IMR-90 (cell line): ENCODE results near the gene NOP9. TPM values are rescaled to one million over a fixed set of nuclear protein-coding genes. Genes with fewer than 3 reads are reported as not detected.

ENCODE experiments used
- ATAC-seq: fragments of 200-7000 bp; cut with Tn5 transposase; 2 replicates; pipeline ENCODE4 v1.9.1; 2020; ENCODE audit warnings: low read depth, mild to moderate bottlenecking, moderate library complexity
- BruUV-seq: library from RNA; stranded (reverse); fragments of 400-500 nt; replicated peaks from 2 replicates; lab custom pipeline; 2021; lab: Mats Ljungman, UMichigan
- CTCF ChIA-PET: fragments of 300-600 bp; formaldehyde crosslinking; extraction: SDS; loops from one replicate; lab custom pipeline; 2021; ENCODE audit warnings: antibody characterized with exemption; lab: Yijun Ruan, JAX
- POLR2A ChIA-PET: fragments of 300-600 bp; sonication (Branson Sonifier 250); formaldehyde crosslinking; loops from one replicate; lab custom pipeline; 2022; ENCODE audit warnings: antibody characterized with exemption; ENCODE audit not compliant: unreplicated experiment; lab: Charles Lee
- DNase-seq: peaks from one replicate; pipeline ENCODE4 v3.0.0; 2013
- H2AFZ ChIP-seq: replicated peaks from 2 replicates; pipeline ENCODE3; 2013; ENCODE audit warnings: low read length, mild to moderate bottlenecking; ENCODE audit not compliant: poor library complexity
- H2AK5ac ChIP-seq: 2 replicates; pipeline ENCODE4 v1.6.1; 2013; ENCODE audit warnings: low read depth, low read length, inconsistent platforms
- H2AK9ac ChIP-seq: replicated peaks from 2 replicates; pipeline ENCODE3; 2013; ENCODE audit warnings: mild to moderate bottlenecking, low read depth, low read length, moderate library complexity; ENCODE audit not compliant: poor library complexity
- H2BK120ac ChIP-seq: 2 replicates; pipeline ENCODE4 v1.6.1; 2013; ENCODE audit warnings: low read depth, low read length, inconsistent platforms
- H2BK15ac ChIP-seq: 3 replicates; pipeline ENCODE4 v1.6.1; 2013; ENCODE audit warnings: low read depth, low read length, inconsistent platforms
- H2BK20ac ChIP-seq: 2 replicates; pipeline ENCODE4 v1.6.1; 2013; ENCODE audit warnings: low read depth, mild to moderate bottlenecking, inconsistent platforms, low read length, moderate library complexity
- H2BK5ac ChIP-seq: 2 replicates; pipeline ENCODE4 v1.6.1; 2013; ENCODE audit warnings: mild to moderate bottlenecking, low read depth, low read length, inconsistent platforms; ENCODE audit not compliant: poor library complexity, severe bottlenecking
- H3K14ac ChIP-seq: replicated peaks from 2 replicates; pipeline ENCODE4 v1.6.1; 2013; ENCODE audit warnings: low read depth, low read length, inconsistent platforms
- H3K18ac ChIP-seq: 2 replicates; pipeline ENCODE4 v1.6.1; 2013; ENCODE audit warnings: low read depth, low read length, control low read depth
- H3K23ac ChIP-seq: 2 replicates; pipeline ENCODE4 v1.6.1; 2013; ENCODE audit warnings: low read depth, low read length, inconsistent platforms
- H3K27ac ChIP-seq: 2 replicates; pipeline ENCODE4 v1.5.1; 2013; ENCODE audit warnings: mild to moderate bottlenecking, control low read depth, low read length; ENCODE audit not compliant: insufficient read depth
- H3K27me3 ChIP-seq: 2 replicates; pipeline ENCODE4 v1.6.1; 2013; ENCODE audit warnings: low read length; ENCODE audit not compliant: control insufficient read depth, insufficient read depth
- H3K36me3 ChIP-seq: 2 replicates; pipeline ENCODE4 v1.6.1; 2013; ENCODE audit warnings: low read length, mixed read lengths; ENCODE audit not compliant: control insufficient read depth, insufficient read depth
- H3K4ac ChIP-seq: 2 replicates; pipeline ENCODE4 v1.6.1; 2013; ENCODE audit warnings: low read depth, low read length, inconsistent platforms
- H3K4me1 ChIP-seq: 2 replicates; pipeline ENCODE4 v1.6.1; 2013; ENCODE audit warnings: low read length, mixed read lengths; ENCODE audit not compliant: control insufficient read depth, insufficient read depth
- H3K4me2 ChIP-seq: 2 replicates; pipeline ENCODE4 v1.6.1; 2013; ENCODE audit warnings: low read depth, mild to moderate bottlenecking, control low read depth, low read length, moderate library complexity
- H3K4me3 ChIP-seq: 2 replicates; pipeline ENCODE4 v1.5.1; 2013; ENCODE audit warnings: low read depth, mild to moderate bottlenecking, control low read depth, low read length, moderate library complexity; ENCODE audit not compliant: insufficient read depth
- H3K56ac ChIP-seq: 2 replicates; pipeline ENCODE4 v1.6.1; 2013; ENCODE audit warnings: low read length, inconsistent platforms; ENCODE audit not compliant: insufficient read depth; ENCODE audit errors: extremely low read depth
- H3K79me1 ChIP-seq, 2 experiments: 2 replicates each; pipeline ENCODE4 v1.6.1; 2013; ENCODE audit warnings: low read length in 2 of 2, inconsistent platforms in 1 of 2, low read depth in 1 of 2
- H3K9ac ChIP-seq: 2 replicates; pipeline ENCODE4 v1.6.1; 2013; ENCODE audit warnings: low read depth, low read length, control low read depth
- H3K9me1 ChIP-seq: 2 replicates; pipeline ENCODE4 v1.6.1; 2013; ENCODE audit warnings: low read length, inconsistent platforms; ENCODE audit not compliant: insufficient read depth
- H3K9me3 ChIP-seq: 2 replicates; pipeline ENCODE4 v1.6.1; 2013; ENCODE audit warnings: low read length; ENCODE audit not compliant: control insufficient read depth, insufficient read depth
- H4K20me1 ChIP-seq: 2 replicates; pipeline ENCODE4 v1.6.1; 2013; ENCODE audit warnings: low read length, inconsistent platforms; ENCODE audit not compliant: insufficient read depth
- H4K5ac ChIP-seq: 2 replicates; pipeline ENCODE4 v1.6.1; 2013; ENCODE audit warnings: mild to moderate bottlenecking, low read depth, low read length, control low read depth
- H4K8ac ChIP-seq, 2 experiments: 2 replicates each; pipeline ENCODE4 v1.6.1; 2013; ENCODE audit warnings: low read depth in 2 of 2, low read length in 2 of 2, control low read depth in 1 of 2, inconsistent platforms in 1 of 2
- H4K91ac ChIP-seq: 2 replicates; pipeline ENCODE4 v1.6.1; 2013; ENCODE audit warnings: low read depth, low read length, inconsistent platforms; ENCODE audit not compliant: insufficient read depth
- FOS ChIP-seq: fragments of 150-350 bp; IDR thresholded peaks from 2 replicates; pipeline ENCODE4 v1.6.1; 2016; ENCODE audit warnings: low read depth, low read length
- MAZ ChIP-seq: IDR thresholded peaks from 2 replicates; pipeline ENCODE4 v1.6.1; 2012; ENCODE audit warnings: low read depth, mild to moderate bottlenecking, low read length, improper control_type of control experiment, moderate library complexity, borderline replicate concordance
- MXI1 ChIP-seq: IDR thresholded peaks from 2 replicates; pipeline ENCODE4 v1.6.1; 2012; ENCODE audit warnings: low read depth, mild to moderate bottlenecking, low read length, moderate library complexity, borderline replicate concordance
- POLR2A ChIP-seq: IDR thresholded peaks from 2 replicates; pipeline ENCODE4 v1.6.1; 2012; ENCODE audit warnings: mild to moderate bottlenecking, low read depth, low read length
- RAD21 ChIP-seq: IDR thresholded peaks from 2 replicates; pipeline ENCODE4 v1.6.1; 2012; ENCODE audit warnings: low read length, improper control_type of control experiment
- WGBS, 2 experiments: methylation state at CpG; one replicate each; pipeline versions ENCODE4 v1.1.5 to v1.1.7; 2013; ENCODE audit warnings: missing lambda C conversion rate in 2 of 2; ENCODE audit not compliant: insufficient read length in 1 of 2; ENCODE audit errors: extremely low coverage in 2 of 2; 5-methylcytosine and 5-hydroxymethylcytosine counted together
- dilution Hi-C: fragments of 300-500 bp; cut with HindIII; formaldehyde crosslinking; loops from one replicate; pipeline ENCODE4 v1.14.3; 2018; ENCODE audit warnings: low sequenced_read_pairs; ENCODE audit not compliant: unreplicated experiment
- in situ Hi-C: fragments of 300-500 bp; cut with MboI; formaldehyde crosslinking; loops from 3 replicates; pipeline ENCODE4 v1.14.3; 2019; ENCODE audit warnings: low sequenced_read_pairs, inconsistent platforms, mixed read lengths
- intact Hi-C: fragments of 100-400 bp; cut with micrococcal nuclease; formaldehyde crosslinking; loops from 2 replicates; pipeline ENCODE4 v1.10.0; 2022
- polyA plus RNA-seq, 3 experiments: library from polyadenylated mRNA; depleted of rRNA; stranded (reverse); fragments of >200 nt; gene quantifications; 2 replicates each; pipeline ENCODE4 v1.2.3, GENCODE V29; 2012; ENCODE audit warnings: low replicate concordance in 1 of 3
- total RNA-seq: library from RNA; depleted of rRNA; stranded (reverse); fragments of >200 nt; gene quantifications from 2 replicates; pipeline ENCODE4 v1.2.3, GENCODE V29; 2012
- TF ChIP-seq, protein P1 (sequence below): conservative IDR thresholded peaks from 2 replicates; pipeline ENCODE4 v1.5.1; 2012; ENCODE audit warnings: mild to moderate bottlenecking, low read depth, low read length, improper control_type of control experiment

NOP9 gene
- total and polyA plus RNA-seq, 2 of the 4 experiments (the other 2 are of a cell fraction): 11.8 to 25.8 TPM

- peaks cover 21% of the 10 kb centered on the region; the same call in 1 of the 2 replicates for H3K27me3 ChIP-seq
- no peak overlapping the region for H4K91ac ChIP-seq
- H2BK20ac ChIP-seq: no peak overlapping the region
- intact Hi-C loops: no loop called here
- H3K79me1 ChIP-seq: 0 out of 4 replicates have a peak, but pooled peaks cover 0 to 5% of the 10 kb centered on the region in 2 experiments
- H2AFZ ChIP-seq: no peak overlapping the region
- no TSS peak for BruUV-seq
- dilution Hi-C loops: no loop called here
- H3K14ac ChIP-seq: no peak overlapping the region
- no peak for ATAC-seq
- no peak overlapping the region for H2BK120ac ChIP-seq
- H2AK5ac ChIP-seq: no peak overlapping the region
- no peak overlapping the region for H3K27ac ChIP-seq
- H2BK15ac ChIP-seq: no peak overlapping the region
- H2AK9ac ChIP-seq: no peak overlapping the region
- H4K5ac ChIP-seq: no peak overlapping the region
- H3K4me3 ChIP-seq: no peak overlapping the region
- H2BK5ac ChIP-seq: no peak overlapping the region
- H4K20me1 ChIP-seq: peaks cover under 1% of the 10 kb centered on the region; the same call in 1 of the 2 replicates
- no peak overlapping the region for H3K4ac ChIP-seq
- no peak overlapping the region for H3K4me2 ChIP-seq
- no peak for DNase-seq
- no peak overlapping the region for H4K8ac ChIP-seq
- peaks cover 11% of the 10 kb centered on the region; the same call in 1 of the 2 replicates for H3K9me1 ChIP-seq
- H3K56ac ChIP-seq: no peak overlapping the region
- no peaks in the 10 kb centered on the region for H3K36me3 ChIP-seq
- no peak overlapping the region for H3K18ac ChIP-seq
- CTCF ChIA-PET: no interaction called here
- H3K4me1 ChIP-seq: peaks cover 10% of the 10 kb centered on the region; the same call in 1 of the 2 replicates
- no peak overlapping the region for H3K9ac ChIP-seq
- TF ChIP-seq POLR2A (no peak), FOS (no peak), MXI1 (no peak), MAZ (no peak), RAD21 (no peak)
- TF ChIP-seq, protein P1, sequence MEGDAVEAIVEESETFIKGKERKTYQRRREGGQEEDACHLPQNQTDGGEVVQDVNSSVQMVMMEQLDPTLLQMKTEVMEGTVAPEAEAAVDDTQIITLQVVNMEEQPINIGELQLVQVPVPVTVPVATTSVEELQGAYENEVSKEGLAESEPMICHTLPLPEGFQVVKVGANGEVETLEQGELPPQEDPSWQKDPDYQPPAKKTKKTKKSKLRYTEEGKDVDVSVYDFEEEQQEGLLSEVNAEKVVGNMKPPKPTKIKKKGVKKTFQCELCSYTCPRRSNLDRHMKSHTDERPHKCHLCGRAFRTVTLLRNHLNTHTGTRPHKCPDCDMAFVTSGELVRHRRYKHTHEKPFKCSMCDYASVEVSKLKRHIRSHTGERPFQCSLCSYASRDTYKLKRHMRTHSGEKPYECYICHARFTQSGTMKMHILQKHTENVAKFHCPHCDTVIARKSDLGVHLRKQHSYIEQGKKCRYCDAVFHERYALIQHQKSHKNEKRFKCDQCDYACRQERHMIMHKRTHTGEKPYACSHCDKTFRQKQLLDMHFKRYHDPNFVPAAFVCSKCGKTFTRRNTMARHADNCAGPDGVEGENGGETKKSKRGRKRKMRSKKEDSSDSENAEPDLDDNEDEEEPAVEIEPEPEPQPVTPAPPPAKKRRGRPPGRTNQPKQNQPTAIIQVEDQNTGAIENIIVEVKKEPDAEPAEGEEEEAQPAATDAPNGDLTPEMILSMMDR: no peak
- POLR2A ChIA-PET: no interaction called here
- in situ Hi-C loops: no loop called here
- H3K23ac ChIP-seq: no peak overlapping the region
- no peaks in the 10 kb centered on the region for H3K9me3 ChIP-seq
- no CpG with 5 or more reads among the region's 2 CpGs for WGBS, 2 experiments
Measured at GRCh38 chr14:24313913-24314312, 14.3 kb downstream of the NOP9 start.
